OCI-LY3 (cell line): ENCODE data around the gene LNX1.

Experiments used
- H2AFZ ChIP-seq: fragments of 200-600, 300-600 bp; shearing (Covaris generic); 2 replicates; pipeline ENCODE4 v1.6.0; 2014; ENCODE audit warnings: antibody characterized with exemption, low read depth, low read length
- H3K27ac ChIP-seq: fragments of 200-600, 300-600 bp; sonication (generic); 2 replicates; pipeline ENCODE4 v1.5.1; 2014; ENCODE audit warnings: mild to moderate bottlenecking, low read length, moderate library complexity, mixed read lengths
- H3K27me3 ChIP-seq: fragments of 200-600, 300-600 bp; sonication (generic); 2 replicates; pipeline ENCODE4 v1.6.1; 2014; ENCODE audit warnings: low read depth, low read length, mixed read lengths
- H3K36me3 ChIP-seq: fragments of 200-600, 300-600 bp; sonication (generic); replicated peaks from 2 replicates; pipeline ENCODE3; 2014; ENCODE audit warnings: low read depth, low read length, mixed read lengths
- H3K4me1 ChIP-seq: fragments of 300-600, 200-600 bp; sonication (generic); 2 replicates; pipeline ENCODE4 v1.6.1; 2014; ENCODE audit warnings: low read length, mixed read lengths
- H3K4me2 ChIP-seq: fragments of 200-600, 300-600 bp; sonication (generic); 2 replicates; pipeline ENCODE4 v1.6.1; 2014; ENCODE audit warnings: low read length, mixed read lengths
- H3K4me3 ChIP-seq: fragments of 300-600, 200-600 bp; sonication (generic); 2 replicates; pipeline ENCODE4 v1.5.1; 2014; ENCODE audit warnings: antibody characterized with exemption, mild to moderate bottlenecking, low read length, moderate library complexity
- H3K79me2 ChIP-seq: fragments of 300-600, 200-600 bp; shearing (Covaris generic); 2 replicates; pipeline ENCODE4 v1.6.1; 2014; ENCODE audit warnings: mild to moderate bottlenecking, low read length, mixed read lengths
- H3K9ac ChIP-seq: fragments of 300-600, 200-600 bp; shearing (Covaris generic); 2 replicates; pipeline ENCODE4 v1.6.0; 2014; ENCODE audit warnings: mild to moderate bottlenecking, low read length, moderate library complexity
- H3K9me3 ChIP-seq: fragments of 200-600, 300-600 bp; shearing (Covaris generic); 2 replicates; pipeline ENCODE4 v1.6.1; 2014; ENCODE audit warnings: low read length, mixed read lengths; ENCODE audit not compliant: insufficient read depth
- H4K20me1 ChIP-seq: fragments of 200-600, 300-600 bp; sonication (generic); 2 replicates; pipeline ENCODE4 v1.6.1; 2016; ENCODE audit warnings: low read length, mixed read lengths; ENCODE audit not compliant: insufficient read depth
- EZH2phosphoT487 ChIP-seq: fragments of 200-600 bp; shearing (Covaris generic); IDR thresholded peaks from 2 replicates; pipeline ENCODE4 v1.6.1; 2018; ENCODE audit warnings: antibody characterized with exemption, mixed run types, low read depth
- TF ChIP-seq, protein P1 (sequence below): fragments of 200-600, 300-600 bp; sonication (generic); IDR thresholded peaks from 2 replicates; pipeline ENCODE4 v1.5.1; 2014; ENCODE audit warnings: antibody characterized with exemption, low read length, low read depth

LNX1 gene

DNA sequence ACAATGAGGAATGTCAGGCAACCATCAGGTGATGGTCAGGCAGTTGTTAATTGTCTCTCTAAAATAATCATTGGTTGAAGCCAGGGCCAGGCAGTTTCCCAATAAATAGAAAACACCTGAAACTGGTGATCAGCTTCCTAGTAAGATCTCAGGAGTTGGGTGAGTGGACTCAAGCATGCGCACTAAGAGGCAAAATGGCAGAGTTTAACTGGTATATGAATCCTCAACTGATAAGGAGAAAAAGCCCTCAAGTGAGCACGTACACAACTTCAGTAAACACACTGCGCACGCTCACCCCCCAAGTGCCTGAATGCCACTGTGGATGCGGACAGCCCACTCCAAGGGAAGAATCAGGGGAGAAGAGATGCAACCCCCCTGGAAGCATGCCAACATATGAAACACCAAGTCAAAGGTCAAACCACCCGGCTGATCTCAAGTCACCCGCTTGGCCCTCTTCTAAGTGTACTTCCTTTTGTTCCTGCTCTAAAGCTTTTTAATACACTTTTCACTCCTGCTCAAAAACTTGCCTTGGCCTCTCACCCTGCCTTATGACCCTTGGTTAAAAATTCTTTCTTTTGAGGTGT is 39.9 kb downstream of the LNX1 start:
- TF ChIP-seq, protein P1, sequence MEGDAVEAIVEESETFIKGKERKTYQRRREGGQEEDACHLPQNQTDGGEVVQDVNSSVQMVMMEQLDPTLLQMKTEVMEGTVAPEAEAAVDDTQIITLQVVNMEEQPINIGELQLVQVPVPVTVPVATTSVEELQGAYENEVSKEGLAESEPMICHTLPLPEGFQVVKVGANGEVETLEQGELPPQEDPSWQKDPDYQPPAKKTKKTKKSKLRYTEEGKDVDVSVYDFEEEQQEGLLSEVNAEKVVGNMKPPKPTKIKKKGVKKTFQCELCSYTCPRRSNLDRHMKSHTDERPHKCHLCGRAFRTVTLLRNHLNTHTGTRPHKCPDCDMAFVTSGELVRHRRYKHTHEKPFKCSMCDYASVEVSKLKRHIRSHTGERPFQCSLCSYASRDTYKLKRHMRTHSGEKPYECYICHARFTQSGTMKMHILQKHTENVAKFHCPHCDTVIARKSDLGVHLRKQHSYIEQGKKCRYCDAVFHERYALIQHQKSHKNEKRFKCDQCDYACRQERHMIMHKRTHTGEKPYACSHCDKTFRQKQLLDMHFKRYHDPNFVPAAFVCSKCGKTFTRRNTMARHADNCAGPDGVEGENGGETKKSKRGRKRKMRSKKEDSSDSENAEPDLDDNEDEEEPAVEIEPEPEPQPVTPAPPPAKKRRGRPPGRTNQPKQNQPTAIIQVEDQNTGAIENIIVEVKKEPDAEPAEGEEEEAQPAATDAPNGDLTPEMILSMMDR, result no peak
- TF ChIP-seq EZH2phosphoT487, result no peak
- H3K27me3 ChIP-seq, result peaks cover 18% of the 10 kb centered on the region; the same call in 1 of the 2 replicates

DNA sequence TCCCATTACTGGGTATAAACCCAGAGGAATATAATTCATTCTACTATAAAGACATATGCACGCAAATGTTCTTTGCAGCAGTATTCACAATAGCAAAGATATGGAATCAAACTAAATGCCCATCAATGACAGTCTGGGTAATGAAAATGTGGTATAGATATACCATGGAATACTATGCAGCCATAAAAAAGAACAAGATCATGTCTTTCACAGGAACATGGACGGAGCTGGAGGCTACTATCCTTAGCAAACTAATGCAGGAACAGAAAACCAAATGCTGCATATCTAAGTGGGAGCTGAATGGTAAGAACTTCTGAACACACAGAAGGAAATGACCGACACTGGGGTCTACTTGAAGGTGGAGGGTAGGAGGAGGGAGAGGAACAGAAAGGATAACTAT is 42.6 kb downstream of the LNX1 start:
- Histone ChIP-seq H3K79me2 (no peaks in the 10 kb centered on the region), H4K20me1 (no peaks in the 10 kb centered on the region)
- TF ChIP-seq, protein P1, result no peak
- TF ChIP-seq EZH2phosphoT487, result no peak

More for the DNA sequence above, 39.9 kb downstream of the LNX1 start:
- Histone ChIP-seq H3K4me2 (no peak overlapping the region), H3K36me3 (no peaks in the 10 kb centered on the region), H3K9me3 (no peaks in the 10 kb centered on the region), H2AFZ (no peak overlapping the region), H4K20me1 (no peaks in the 10 kb centered on the region), H3K4me3 (no peak overlapping the region), H3K9ac (no peak overlapping the region), H3K27ac (no peak overlapping the region), H3K4me1 (no peaks in the 10 kb centered on the region), H3K79me2 (no peaks in the 10 kb centered on the region)

DNA sequence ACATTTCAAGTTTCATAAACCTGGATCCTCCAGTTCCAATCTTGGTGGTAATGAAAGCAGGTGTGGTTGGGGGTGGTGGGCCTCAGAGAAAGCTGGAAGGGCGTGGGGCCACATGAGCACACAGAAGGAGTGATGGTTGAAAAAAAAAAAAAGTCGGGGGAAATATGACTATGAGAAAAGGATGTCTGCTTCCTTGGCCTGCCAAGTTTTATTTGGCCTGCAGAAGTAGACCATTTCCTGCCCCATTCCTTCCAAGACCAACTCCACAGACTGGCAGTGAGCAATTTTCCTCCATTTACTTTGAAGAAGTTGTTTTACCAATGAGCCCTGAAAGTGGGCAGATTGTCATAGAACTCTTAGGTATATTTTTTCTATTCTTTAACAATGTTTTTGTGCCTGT is 43.3 kb downstream of the LNX1 start:
- Histone ChIP-seq H3K36me3 (no peaks in the 10 kb centered on the region), H3K79me2 (no peaks in the 10 kb centered on the region), H3K4me1 (no peaks in the 10 kb centered on the region), H3K4me3 (no peak overlapping the region), H3K4me2 (no peak overlapping the region), H3K27me3 (peaks cover 14% of the 10 kb centered on the region; the same call in 1 of the 2 replicates), H3K9me3 (no peaks in the 10 kb centered on the region), H2AFZ (no peak overlapping the region), H3K9ac (no peak overlapping the region), H4K20me1 (no peaks in the 10 kb centered on the region), H3K27ac (no peak overlapping the region)
- no peak for TF ChIP-seq EZH2phosphoT487
- TF ChIP-seq, protein P1, result no peak

More for the DNA sequence above, 42.6 kb downstream of the LNX1 start:
- no peak overlapping the region for H2AFZ ChIP-seq
- no peak overlapping the region for H3K4me3 ChIP-seq
- no peaks in the 10 kb centered on the region for H3K4me1 ChIP-seq
- H3K4me2 ChIP-seq, result no peak overlapping the region
- no peaks in the 10 kb centered on the region for H3K9me3 ChIP-seq
- no peak overlapping the region for H3K9ac ChIP-seq
- H3K27me3 ChIP-seq, result peaks cover 14% of the 10 kb centered on the region; the same call in 1 of the 2 replicates
- H3K27ac ChIP-seq, result no peak overlapping the region
- H3K36me3 ChIP-seq, result no peaks in the 10 kb centered on the region

GRCh38 chr4:53545942-53546581 is 45.2 kb downstream of the LNX1 start:
- TF ChIP-seq, protein P1, result no peak
- H4K20me1 ChIP-seq, result no peaks in the 10 kb centered on the region
- H3K9ac ChIP-seq, result no peak overlapping the region
- no peak overlapping the region for H3K4me3 ChIP-seq
- H3K27ac ChIP-seq, result no peak overlapping the region
- H3K9me3 ChIP-seq, result no peaks in the 10 kb centered on the region
- no peak overlapping the region for H3K4me2 ChIP-seq
- H3K36me3 ChIP-seq, result no peaks in the 10 kb centered on the region
- H3K79me2 ChIP-seq, result no peaks in the 10 kb centered on the region
- H2AFZ ChIP-seq, result no peak overlapping the region
- H3K27me3 ChIP-seq, result peaks cover 14% of the 10 kb centered on the region; the same call in 1 of the 2 replicates
- peaks cover 11% of the 10 kb centered on the region for H3K4me1 ChIP-seq
